C1 segment of cervical spinal cord (tissue), 14 donors: Measurements from ENCODE around the gene IQSEC3.

Source experiments
- DNase-seq, 14 donors: peaks; one replicate each; lab custom pipeline; 2025; lab: John Stamatoyannopoulos, UW

Gene IQSEC3

DNA sequence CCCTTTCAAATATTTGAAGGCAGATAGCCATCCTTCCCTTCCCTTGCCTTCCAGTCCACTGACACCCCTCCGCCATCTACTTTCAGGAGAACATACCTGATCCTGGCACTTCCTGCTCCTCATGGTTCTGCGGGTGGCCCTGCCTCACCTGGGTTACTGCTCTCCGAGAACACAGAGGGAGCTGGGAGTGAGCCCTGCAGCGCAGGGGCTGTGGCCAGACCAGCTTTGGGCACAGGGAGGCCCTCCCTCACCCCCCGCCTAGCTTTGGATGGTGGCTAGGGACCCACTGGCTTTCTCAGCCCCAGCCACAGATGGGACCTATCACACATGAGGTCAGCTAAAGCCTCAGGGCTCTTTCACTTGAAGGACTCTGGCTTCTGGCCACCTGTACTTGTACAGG is 12.4 kb downstream of the IQSEC3 start:
- no peak for DNase-seq

DNA sequence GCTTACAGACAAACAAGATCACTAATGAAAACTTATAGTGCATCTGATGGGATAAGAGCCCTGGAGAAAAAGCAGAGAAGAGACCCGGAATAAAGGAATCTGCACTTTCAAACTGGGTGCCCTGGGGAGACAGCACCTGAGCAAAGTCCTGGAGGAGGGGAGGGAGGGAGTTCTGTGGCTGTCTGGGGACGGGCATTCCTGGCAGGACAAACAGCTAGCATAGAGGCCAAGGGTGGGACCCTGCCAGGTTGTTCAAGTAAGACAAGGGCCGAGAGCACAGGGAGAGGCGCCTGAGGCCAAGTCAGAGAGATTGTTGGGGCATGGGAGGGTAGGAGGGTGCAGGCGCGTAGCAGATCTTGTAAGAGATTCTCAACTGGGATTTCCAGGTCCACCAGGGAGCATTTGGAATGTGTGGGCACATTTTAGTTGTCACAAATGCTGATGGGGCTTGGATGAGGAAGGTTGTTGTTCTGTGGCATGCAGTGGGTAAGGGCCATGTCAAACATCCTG is 14.2 kb downstream of the IQSEC3 start:
- DNase-seq, result no peak

DNA sequence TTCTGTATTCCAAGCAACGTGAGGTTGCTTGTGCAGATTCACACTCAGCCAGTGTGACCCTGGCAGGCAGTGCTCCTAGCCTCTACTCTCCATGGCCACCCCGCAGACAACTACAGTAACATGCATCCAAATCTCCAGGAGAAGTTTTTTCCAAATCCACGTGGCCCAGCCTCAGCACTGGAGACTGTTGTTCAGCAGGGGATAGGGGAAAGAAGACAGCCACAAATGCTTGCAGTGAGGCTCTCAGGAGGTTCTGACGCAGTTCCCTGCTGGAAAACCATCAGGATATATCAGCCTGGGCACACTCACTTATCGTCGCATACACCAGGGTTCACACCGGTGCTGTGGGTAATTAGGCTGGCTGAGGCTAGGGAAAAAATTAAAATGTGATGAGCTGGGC is 16.2 kb downstream of the IQSEC3 start:
- DNase-seq, result peak in 1 of 14 donors; percentile 27

DNA sequence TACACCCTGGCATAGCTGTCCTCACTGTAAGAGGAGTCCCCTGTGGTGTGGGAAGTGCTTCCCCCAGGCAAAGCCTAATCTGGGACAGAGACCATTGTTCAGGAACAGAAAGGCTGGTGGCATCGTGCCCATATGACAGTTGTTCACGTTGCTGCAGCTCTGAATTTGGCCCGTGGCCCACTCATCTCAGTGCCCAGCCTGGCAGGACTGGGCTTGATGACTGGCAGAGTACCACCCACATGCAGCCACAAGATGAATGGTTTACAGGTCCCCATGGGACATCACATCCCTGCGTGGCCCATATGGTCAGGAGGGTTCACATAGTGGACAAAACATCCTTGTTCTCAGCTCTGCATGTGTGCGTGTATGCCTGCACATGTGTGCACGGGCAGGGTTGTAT is 17.5 kb downstream of the IQSEC3 start:
- peak in 2 of 14 donors; percentile 14 to 86 for DNase-seq

DNA sequence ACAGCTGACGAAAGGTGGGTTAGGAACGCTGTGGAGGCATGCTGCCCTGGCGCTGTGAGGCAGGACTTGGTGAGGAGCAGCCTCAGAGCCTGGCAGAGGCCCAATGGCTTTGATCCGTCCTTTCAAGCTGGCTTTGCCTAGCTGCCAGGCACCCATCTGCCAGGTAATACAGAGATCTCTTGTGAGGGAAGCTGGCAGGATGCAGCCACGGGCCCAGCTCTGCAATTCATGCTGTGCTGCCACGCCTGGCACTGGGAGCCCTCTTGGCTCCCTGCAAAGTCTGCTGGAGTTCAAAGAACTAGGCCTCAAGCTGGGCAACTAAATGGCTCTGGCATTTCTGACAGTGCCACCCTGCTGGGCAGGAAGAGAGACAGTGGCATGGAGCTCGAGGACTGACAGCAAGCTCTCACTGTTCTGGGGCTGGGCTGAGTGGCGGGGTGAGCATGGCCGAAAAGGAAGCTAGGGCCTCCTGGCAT is 18.7 kb downstream of the IQSEC3 start:
- DNase-seq, result peak in 9 of 14 donors; percentile 9 to 92 (median 42)

DNA sequence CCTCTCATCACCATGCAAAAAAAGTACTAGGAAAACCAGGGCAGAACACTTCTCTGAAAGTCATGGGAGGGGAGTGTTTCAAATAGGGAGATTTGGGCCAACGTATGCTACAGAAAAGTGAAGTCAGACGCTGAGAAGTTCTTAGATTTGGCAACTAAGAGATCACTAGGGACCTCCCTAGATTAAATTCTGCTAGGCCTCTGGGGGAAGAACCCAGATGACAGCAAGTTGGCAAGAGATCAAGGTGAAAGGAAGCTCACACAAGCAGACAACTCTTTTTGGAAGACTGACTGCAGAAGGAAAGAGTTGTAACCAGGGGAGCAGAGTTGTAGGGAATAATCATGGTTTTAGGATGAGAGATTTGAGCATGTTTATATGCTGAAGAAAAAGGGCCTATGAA is 20.7 kb downstream of the IQSEC3 start:
- DNase-seq, result no peak

DNA sequence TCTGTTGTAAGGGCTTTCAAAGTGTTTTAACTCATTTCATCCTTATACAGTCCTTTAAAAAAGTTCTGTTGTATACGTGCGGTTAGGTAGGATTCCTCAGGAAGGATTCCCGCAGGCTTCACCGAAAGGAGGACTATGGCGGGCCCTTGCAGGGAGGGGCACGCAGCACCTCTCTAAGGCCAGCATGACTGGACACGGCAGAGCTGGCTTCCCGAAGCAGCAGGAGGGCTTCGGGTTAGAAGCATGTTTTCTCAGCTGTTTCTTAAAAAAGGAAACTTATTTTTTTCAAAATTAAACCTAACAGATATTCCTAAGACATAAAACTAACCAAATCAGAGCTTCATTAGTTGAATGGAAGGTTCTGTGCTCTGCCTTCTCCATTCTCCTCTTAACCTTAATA is 21.3 kb downstream of the IQSEC3 start:
- DNase-seq, result no peak

DNA sequence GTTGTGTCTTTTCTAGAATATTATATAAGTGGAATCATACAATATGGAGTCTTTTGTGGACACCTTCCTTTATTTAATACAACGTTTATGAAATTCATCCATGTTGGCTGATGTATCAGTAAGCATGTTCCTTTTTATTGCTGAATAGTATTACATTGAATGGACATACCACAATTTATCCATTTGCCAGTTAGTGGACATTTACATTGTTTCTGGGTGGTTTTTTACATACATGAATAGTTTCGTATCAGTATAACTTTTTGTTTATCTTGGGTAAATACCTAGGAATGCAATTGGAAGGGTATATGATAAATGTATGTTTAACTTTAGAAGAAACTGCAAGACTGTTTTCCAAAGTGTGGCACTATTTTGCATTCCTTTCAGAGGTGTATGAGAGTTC is 23.1 kb downstream of the IQSEC3 start:
- DNase-seq, result no peak

DNA sequence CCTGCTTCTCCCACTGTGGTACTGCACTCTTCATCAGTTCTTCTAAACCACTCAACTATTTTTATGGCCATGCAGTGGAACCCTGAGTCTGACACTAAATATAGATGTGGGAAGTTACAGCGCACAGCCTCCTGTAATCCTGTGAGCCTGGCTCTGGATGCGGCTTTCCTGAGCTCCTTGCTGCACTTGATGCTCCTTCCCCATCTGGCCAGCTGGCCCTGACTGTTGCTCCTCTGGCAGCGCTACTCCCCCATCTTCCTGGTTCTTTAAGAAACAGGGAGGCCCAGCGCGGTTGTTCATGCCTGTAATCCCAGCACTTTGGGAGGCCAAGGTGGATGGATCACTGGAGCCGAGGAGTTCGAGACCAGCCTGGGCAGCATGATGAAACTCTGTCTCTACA is 24.6 kb downstream of the IQSEC3 start:
- DNase-seq, result no peak

DNA sequence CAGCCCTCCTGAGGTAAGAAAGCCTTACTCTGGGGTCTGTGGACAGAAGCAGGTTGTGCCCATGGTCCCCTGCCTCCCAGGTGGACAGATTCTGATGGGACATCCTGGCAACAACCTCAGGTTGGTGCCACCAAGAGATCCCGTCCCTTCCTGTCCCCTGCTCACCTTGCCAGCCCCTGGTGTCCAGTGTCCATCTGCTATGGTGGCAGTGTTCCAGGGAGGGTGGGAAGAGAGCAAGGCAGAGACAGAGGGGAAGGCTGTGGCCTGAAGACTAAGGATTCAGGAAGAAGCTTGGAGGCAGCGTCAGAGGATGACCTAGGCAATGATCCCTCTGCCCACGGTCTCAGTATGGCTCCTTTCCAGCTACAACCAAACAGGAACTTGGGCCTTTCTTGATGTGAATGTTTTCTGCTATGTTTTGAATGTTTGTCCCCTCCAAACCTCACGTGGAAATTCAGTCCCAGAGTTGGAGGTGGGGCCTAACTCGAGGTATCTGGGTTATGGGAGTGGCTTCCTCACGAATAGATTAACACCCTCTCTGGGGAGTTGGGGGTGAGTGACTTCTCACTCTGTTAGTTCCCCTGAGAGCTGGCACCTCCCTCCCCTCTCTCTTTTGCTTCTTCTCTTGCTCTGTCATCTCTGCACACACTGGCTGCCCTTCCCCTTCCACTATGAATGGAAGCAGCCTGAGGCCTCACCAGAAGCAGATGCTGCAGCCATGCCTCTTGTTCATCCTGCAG is 26.9 kb downstream of the IQSEC3 start:
- DNase-seq, result peak in 1 of 14 donors; percentile 69

DNA sequence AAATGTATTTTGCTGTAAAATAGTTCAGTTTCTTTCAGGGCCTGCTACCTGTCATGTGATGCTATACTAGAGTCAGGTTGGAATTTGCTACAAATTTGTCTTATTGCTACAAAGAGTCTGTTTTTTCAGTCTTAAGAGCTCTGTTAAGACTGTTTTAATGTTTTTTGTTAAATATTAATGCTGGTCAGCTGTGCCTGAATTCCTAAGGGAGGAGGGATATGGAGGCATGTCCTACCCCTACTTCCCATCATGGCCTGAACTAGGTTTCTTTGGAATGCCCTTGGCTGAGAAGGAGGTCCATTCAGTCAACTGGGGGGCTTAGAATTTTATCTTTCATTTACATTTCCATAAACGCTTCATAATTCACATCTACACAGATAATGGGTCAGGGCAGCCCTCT is 30.0 kb downstream of the IQSEC3 start:
- DNase-seq, result no peak

DNA sequence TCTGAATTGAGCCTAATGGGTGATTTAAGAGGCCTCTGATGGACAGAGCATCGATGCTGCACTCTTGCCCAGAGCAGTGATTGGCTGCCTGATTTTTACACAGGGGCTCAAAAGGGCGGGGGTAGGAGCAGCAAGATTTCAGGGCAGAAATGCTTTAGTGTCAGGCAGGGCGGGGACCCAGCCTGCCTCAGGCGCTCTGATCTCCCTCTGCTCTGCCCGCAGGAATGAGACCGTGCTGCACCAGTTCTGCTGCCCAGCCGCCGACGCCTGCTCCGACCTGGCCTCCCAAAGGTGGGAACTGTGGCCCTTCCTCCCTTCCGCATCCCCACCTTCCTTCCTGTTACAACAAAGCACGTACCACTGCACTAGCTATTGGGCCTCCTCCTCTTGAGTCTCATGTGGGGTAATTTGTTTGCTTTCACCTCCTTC is 32.4 kb downstream of the IQSEC3 start:
- no peak for DNase-seq

DNA sequence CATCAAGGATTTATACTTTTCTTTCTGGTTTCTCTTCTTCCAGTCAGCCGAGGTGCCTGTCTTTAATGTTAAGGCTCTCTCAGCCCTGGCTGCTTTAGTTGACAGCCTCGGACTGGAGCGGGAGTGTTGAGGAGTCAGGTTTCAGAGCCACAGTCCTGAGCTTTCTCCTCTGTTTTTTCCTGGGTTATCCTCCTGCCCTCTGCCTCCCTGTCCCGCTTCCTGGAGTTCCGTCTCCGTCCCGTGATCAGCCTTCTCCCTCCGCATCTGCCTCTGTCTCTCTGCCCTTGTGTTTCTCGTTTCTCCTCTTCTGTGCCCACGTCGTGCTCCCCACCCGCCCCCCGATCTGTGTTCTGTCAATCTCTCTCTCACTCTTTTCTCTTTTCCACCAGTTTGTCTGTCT is 33.0 kb downstream of the IQSEC3 start:
- no peak for DNase-seq

DNA sequence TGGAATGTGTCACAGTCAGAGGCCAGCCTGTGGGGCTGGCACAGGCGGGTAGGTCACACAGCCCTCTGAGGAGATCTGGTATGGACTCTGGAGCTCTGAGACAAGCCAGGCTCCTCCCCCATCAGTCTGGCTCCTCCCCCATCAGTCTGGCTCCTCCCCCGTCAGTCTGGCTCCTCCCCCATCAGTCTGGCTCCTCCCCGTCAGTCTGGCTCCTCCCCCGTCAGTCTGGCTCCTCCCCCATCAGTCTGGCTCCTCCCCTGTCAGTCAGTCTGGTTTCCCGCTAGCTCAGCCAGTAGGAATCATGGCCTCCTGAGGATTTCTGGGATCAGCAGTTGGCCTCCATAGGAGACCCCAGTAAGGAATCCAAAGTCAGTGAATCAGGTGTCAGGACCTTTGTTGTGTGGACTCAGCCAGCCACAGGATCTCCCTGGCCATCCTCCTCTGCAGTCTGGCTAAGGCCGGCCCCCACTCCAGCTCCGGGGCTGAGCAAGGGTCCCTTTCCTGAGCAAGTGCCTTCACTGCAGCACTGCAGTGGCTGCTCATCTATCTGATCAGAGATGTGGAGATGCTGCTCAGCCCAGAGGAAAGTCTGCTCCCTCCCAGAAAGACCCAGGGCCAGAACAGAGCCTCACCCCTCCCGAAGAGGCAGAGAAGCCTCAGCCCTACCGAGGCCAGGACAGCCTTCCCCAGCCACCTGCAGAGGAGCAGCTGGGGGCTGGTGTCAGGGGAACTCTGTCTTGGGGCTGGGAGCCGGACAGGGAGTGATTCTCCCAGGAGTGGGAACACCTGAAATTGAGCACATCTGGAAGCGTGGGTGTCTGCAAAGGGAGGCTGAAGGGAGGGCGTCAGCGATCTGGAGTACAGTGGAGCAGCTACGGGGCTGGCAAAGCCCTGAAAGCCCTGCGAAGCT is 35.7 kb downstream of the IQSEC3 start:
- no peak for DNase-seq

DNA sequence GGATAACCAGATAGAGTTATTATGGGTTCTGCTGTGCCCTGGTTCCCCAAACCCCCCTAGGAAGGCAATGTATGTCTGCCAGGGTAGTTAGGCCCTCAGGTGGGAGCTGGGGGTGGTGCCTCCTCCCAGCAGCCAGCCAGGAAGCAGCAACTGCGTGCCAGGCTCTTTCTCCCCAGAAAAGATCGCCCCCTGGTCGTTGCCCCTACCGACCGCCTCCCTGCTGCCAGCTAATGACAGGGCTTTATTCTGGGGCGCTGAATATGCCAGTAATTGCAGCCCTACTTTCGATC is 36.3 kb downstream of the IQSEC3 start:
- DNase-seq, result no peak

DNA sequence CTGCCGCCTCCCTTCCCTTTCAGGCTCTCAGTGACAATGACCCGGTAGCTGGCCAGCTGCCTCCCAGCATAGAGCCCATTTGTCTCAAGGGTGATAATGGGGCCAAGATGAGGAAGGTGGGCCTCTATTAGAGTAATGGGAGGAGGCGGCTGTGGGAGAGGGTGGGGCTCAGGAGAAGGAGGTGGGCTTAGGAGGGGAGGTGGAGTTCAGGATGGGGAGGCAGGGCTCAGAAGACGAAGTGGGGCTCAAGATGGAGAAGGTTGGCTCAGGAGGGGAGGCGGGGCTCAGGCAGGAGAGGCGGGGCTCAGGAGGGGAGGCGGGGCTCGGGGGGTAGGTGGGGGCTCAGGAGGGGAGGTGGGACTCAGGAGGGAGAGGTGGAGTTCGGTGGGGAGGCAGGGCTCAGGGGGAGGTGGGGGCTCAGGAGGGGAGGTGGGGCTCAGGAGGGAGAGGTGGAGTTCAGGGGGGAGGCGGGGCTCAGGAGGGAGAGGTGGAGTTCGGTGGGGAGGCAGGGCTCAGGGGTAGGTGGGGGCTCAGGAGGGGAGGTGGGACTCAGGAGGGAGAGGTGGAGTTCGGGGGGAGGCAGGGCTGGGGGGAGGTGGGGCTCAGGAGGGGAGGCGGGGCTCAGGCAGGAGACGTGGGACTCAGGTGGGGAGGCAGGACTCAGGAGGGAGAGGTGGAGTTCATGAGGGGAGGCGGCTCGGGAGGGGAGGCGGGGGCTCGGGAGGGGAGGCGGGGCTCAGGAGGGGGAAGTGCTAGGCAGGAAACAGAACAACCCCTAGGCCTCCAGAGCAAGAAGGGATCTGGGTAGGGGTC is 36.8 kb downstream of the IQSEC3 start:
- no peak for DNase-seq

DNA sequence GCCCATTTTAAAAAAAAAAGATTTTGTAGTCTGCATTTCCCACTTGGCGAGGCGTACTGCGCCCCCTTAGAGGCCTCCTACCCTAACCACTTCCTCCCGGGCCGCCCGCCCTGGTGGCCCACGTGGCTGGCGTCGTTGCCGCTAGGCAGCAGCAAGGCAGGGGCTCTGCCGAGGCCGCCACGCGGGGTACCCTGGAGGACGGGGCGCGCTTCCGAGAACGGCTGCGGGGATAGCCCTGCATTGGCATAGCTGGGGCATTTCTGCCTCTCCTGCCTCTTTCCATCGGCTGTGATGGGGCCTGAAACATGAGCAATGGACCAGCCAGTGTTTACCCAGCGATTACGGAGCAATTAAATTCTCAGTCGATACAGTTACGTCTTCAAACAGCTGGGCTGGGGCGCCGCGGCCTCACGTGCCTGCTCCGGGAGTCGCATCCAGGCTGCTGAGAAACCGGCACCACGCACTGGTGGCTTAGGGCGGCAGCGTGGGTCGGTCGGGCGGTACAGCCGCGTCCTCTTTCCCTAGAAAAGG is 38.0 kb downstream of the IQSEC3 start:
- no peak for DNase-seq

DNA sequence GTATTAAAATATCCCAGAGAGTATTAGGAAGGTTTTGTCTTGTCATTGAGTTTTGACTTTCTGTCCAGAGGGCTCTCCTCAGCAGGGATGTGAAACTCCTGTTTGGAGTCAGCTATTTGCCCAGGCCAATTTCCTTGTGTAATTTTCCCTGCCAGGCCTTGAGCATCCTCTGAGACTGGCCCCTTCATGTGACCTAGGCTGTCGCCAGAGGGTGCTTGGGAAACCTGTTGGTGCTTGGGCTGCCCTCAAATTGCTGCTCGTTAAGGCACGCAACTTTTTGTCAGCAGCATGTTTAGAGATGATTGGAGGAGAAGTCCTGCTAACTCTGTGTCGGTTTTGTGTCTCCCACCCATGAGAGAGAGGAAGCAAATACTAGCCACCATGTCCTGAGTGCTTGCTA is 39.1 kb downstream of the IQSEC3 start:
- no peak for DNase-seq

DNA sequence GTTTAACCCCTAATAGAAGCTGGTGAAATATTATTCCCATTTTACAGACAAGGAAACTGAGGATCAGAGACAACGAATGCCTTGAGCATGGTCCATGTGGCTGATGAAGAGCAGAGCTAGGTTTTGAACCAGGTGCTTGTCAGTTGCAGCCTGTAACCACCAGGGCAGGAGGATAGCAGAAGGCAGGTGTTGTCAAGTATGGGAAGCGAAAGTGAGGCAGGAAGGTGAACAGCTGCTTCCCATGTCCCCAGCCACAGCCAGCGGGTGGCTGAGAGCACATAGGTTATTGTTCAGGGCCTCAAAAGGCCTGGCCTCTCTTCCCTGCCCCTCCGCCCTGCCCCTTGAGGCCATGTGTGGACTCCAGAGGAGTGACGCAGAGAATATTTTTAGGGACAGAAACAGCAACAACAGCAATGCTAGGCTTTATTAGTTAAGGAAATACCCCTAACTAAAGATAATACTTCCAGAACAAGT is 39.6 kb downstream of the IQSEC3 start:
- DNase-seq, result no peak

DNA sequence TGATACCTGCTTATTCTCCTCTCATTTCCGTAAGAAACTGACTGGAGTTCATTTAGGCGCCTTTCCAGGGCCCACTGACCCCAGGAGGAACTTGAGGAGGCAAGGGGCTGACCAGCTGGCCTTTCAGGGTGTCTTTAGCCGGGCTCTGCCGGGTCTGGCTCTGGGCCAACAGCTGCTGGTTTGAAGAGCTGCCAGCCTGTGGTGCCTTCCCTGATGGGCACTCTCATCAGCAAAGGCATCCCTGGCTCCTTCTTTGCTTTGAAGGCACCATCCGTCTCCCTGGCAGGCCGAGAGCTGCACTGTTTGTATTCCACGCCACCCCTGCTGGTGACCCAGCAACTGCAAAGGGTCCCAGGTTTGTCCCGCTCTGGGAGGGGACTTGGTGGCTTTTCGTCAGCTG is 42.0 kb downstream of the IQSEC3 start:
- peak in 8 of 14 donors; percentile 4 to 35 (median 19) for DNase-seq

DNA sequence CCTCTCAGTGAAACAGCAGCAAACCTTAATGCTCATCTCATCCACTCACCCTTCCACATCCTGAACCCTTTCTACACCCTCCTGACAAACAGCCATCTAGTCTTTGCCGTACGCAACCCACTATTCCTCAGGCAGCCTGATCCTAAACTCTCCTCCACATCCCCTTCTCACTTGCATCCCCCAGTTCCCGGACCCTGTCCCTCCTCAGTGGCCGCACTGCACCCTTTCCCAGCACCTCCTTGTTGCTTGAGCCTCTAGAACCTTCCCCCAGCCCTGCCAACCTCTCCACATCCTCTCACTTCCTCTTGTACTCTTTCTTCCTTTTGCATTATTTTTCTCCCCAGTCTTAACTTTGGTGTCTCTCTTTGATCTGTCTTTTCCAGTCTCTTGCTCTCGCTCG is 42.9 kb downstream of the IQSEC3 start:
- DNase-seq, result no peak
